Measurements from ENCODE around the gene ASB10.

The ASB10 gene

GRCh38 chr7:151139071-151139790 is 47.8 kb downstream of the ASB10 start:
- no peaks in the 10 kb centered on the region for H3K9me3 ChIP-seq (ENCODE audit: control insufficient read depth, insufficient read depth, low read length)
- H3K36me3 ChIP-seq (ENCODE audit: control insufficient read depth, insufficient read depth, low read length), result peaks cover 37% of the 10 kb centered on the region
- no peak overlapping the region for H3K27ac ChIP-seq (ENCODE audit: low read depth, low read length)
- H3K4me3 ChIP-seq (ENCODE audit: low read depth, low read length), result no peak overlapping the region
- H3K9ac ChIP-seq (ENCODE audit: low read depth, low read length), result no peak overlapping the region
- H3K27me3 ChIP-seq (ENCODE audit: control insufficient read depth, insufficient read depth, low read length), result peaks cover 3% of the 10 kb centered on the region; the same call in 1 of the 2 replicates
- H3K4me1 ChIP-seq (ENCODE audit: control insufficient read depth, insufficient read depth, low read length), result peaks cover 22% of the 10 kb centered on the region; the same call in 1 of the 2 replicates

GRCh38 chr7:151138153-151138851 is 48.7 kb downstream of the ASB10 start:
- Histone ChIP-seq H3K36me3 (ENCODE audit: control insufficient read depth, insufficient read depth, low read length) (peaks cover 31% of the 10 kb centered on the region), H3K27ac (ENCODE audit: low read depth, low read length) (no peak overlapping the region), H3K4me3 (ENCODE audit: low read depth, low read length) (no peak overlapping the region), H3K9ac (ENCODE audit: low read depth, low read length) (no peak overlapping the region), H3K27me3 (ENCODE audit: control insufficient read depth, insufficient read depth, low read length) (peaks cover 3% of the 10 kb centered on the region; the same call in 1 of the 2 replicates), H3K9me3 (ENCODE audit: control insufficient read depth, insufficient read depth, low read length) (no peaks in the 10 kb centered on the region), H3K4me1 (ENCODE audit: control insufficient read depth, insufficient read depth, low read length) (peaks cover 20% of the 10 kb centered on the region; the same call in 1 of the 2 replicates)

DNA sequence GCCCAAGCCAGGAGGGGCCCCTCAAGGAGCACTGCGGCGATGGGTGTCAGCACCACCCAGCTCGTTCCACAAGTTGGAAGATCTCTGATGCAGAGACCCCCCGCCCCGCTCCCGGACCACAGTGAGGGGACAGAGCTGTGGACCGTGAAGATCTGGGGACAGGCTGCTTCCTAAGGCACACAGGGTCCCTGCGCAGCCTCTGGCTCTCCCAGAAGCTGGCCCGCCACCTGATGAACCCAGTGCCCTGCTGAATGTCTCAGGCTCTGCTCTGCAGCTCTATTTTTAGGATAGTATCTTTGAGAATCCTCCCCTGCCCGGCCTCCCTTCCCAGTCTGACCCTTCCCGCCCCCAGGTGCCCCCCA is 49.3 kb downstream of the ASB10 start:
- Histone ChIP-seq H3K9me3 (ENCODE audit: control insufficient read depth, insufficient read depth, low read length) (no peaks in the 10 kb centered on the region), H3K4me3 (ENCODE audit: low read depth, low read length) (no peak overlapping the region), H3K4me1 (ENCODE audit: control insufficient read depth, insufficient read depth, low read length) (peaks cover 20% of the 10 kb centered on the region; the same call in 1 of the 2 replicates), H3K9ac (ENCODE audit: low read depth, low read length) (no peak overlapping the region), H3K27me3 (ENCODE audit: control insufficient read depth, insufficient read depth, low read length) (peaks cover 3% of the 10 kb centered on the region; the same call in 1 of the 2 replicates), H3K36me3 (ENCODE audit: control insufficient read depth, insufficient read depth, low read length) (peaks cover 28% of the 10 kb centered on the region; the same call in 1 of the 2 replicates), H3K27ac (ENCODE audit: low read depth, low read length) (no peak overlapping the region)

DNA sequence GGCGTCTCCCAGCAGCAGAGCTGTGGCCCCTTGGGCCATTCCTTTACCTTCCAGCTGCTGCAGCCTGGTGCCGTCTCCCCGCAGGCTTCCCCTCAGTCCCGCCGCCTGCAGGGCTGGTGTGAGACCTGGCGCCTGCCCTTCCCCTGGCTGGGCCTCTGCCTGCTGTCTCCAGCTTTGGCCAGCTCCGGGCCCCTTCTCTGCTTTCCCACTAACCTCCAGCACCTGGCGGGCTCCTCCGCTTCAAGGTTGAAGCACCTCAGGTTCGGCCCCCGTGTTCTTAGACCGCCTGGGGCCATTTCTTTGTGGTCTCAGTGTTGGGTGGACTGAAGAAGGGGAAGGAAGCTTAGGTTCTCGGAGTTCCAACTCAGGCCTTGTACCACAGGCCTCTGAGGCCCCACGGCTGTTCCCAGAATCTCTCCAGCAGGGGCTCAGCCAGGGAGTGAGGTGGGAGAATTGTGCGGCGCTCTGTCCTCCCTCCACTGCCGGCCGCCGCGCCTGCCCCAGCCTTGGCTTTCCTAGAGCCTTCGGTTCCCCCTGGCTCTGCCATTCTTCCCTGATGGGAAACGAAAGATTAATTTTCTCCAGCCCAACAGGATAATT is 49.9 kb downstream of the ASB10 start:
- Histone ChIP-seq H3K27me3 (ENCODE audit: control insufficient read depth, insufficient read depth, low read length) (peaks cover 3% of the 10 kb centered on the region; the same call in 1 of the 2 replicates), H3K27ac (ENCODE audit: low read depth, low read length) (no peak overlapping the region), H3K9me3 (ENCODE audit: control insufficient read depth, insufficient read depth, low read length) (no peaks in the 10 kb centered on the region), H3K9ac (ENCODE audit: low read depth, low read length) (no peak overlapping the region), H3K4me3 (ENCODE audit: low read depth, low read length) (no peak overlapping the region), H3K36me3 (ENCODE audit: control insufficient read depth, insufficient read depth, low read length) (peaks cover 31% of the 10 kb centered on the region; the same call in 1 of the 2 replicates), H3K4me1 (ENCODE audit: control insufficient read depth, insufficient read depth, low read length) (peaks cover 20% of the 10 kb centered on the region; the same call in 1 of the 2 replicates)

DNA sequence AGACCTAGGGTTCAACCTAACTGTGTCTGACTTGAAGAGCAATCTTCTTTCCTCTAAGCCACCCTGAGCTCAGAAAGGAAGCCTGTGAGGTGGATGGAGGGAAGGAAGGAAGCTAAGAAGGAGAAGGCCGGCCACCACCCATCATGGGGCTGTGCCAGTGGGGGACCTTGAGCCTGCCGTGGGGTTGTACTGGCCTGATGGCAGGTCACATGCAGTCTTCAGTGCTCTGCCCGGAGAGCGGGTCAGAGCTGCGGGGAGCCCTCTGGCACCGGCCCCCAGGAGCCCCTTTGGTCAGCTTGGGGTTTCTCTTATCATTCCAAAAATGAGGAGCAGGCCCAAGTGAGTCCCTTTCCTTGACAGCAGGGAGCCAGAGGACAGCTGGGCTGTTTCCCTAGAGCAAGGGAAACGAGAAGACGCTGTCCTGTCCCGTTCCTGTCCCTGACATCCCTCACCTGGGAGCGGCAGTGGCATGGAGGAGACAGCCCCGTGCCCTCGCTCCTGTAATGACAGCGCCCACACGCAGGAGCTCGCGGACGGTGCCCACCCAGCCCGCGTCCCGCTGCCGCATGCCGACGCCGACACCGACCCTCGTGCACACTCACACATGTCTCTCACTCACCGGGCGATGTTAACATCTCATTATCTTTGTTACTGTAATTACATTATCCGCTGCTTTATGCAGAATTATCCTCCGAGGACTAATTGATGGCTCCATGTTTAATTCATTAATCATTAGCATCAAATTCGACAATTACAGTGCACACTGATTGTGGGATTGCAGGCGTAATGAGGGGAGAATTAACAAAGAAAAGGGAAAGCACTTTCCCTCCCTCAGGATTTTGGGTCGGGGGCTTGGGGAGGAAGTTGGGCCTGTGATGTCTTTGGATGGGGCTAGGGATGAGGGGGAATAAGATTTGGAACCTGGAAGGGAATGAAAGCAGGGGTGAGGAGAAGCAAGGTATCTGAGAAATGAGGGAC is 50.9 kb downstream of the ASB10 start:
- H3K9me3 ChIP-seq (ENCODE audit: control insufficient read depth, insufficient read depth, low read length), result no peaks in the 10 kb centered on the region
- H3K4me3 ChIP-seq (ENCODE audit: low read depth, low read length), result no peak overlapping the region
- H3K27ac ChIP-seq (ENCODE audit: low read depth, low read length), result no peak overlapping the region
- no peak overlapping the region for H3K9ac ChIP-seq (ENCODE audit: low read depth, low read length)
- H3K27me3 ChIP-seq (ENCODE audit: control insufficient read depth, insufficient read depth, low read length), result peaks cover 3% of the 10 kb centered on the region; the same call in 1 of the 2 replicates
- peaks cover 31% of the 10 kb centered on the region; the same call in 1 of the 2 replicates for H3K36me3 ChIP-seq (ENCODE audit: control insufficient read depth, insufficient read depth, low read length)
- peaks cover 20% of the 10 kb centered on the region; the same call in 1 of the 2 replicates for H3K4me1 ChIP-seq (ENCODE audit: control insufficient read depth, insufficient read depth, low read length)

DNA sequence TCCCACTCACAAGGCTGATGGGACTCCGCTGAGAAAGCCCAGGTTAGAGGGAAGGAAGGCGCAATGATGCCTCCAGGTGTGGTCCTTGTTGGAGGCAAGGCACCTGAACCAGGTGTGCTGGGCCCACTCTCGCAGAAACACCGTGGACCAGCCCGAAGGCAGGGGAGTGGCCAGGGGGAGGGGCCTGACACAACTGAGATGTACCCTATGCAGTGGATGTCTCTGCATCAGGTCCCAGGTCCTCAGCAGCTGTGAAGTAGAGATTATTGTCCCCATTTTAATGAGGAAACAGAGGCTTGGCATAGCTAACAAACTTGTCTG is 51.6 kb downstream of the ASB10 start:
- Histone ChIP-seq H3K36me3 (ENCODE audit: control insufficient read depth, insufficient read depth, low read length) (peaks cover 29% of the 10 kb centered on the region; the same call in 1 of the 2 replicates), H3K27ac (ENCODE audit: low read depth, low read length) (no peak overlapping the region), H3K4me3 (ENCODE audit: low read depth, low read length) (no peak overlapping the region), H3K4me1 (ENCODE audit: control insufficient read depth, insufficient read depth, low read length) (peaks cover 20% of the 10 kb centered on the region; the same call in 1 of the 2 replicates), H3K9me3 (ENCODE audit: control insufficient read depth, insufficient read depth, low read length) (no peaks in the 10 kb centered on the region), H3K9ac (ENCODE audit: low read depth, low read length) (no peak overlapping the region), H3K27me3 (ENCODE audit: control insufficient read depth, insufficient read depth, low read length) (peaks cover 3% of the 10 kb centered on the region; the same call in 1 of the 2 replicates)

DNA sequence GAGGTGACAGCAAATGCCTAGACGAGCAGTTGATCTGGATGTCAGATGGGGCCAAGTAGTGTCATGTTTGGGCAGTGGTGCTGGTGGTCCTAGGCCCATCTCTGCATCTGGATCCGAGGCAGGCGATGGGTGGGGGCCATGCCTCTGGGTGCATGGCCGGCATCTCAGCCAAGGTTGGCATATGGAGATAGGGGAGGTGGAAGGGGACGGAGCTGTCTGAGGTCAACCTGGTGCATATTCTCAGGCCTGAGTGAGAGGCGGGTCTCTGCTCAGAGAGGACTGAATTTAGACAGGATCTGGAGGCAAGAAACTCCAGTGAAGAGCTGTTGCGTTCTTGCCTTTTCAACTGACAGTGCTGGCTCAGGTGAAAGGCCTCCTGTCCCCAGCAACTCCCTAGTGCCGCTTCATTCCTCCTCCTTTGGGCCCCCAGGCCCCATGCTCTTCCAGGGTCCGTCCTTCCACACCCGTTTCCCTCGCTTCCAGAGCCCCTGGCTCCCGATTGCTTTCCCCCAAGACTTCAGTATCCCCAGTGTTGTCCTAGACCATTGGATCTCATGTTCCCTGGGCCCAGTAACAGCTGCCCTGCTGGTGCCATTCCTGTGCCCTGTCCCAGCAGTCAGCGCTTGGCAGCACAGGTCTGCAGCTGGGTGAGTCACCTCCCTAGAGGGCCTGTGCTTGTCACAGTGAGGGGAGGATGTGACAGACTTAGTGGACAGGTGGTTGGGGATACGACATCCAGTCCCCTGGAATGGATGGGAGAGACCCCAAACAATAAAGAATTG is 52.1 kb downstream of the ASB10 start:
- peaks cover 20% of the 10 kb centered on the region; the same call in 1 of the 2 replicates for H3K4me1 ChIP-seq (ENCODE audit: control insufficient read depth, insufficient read depth, low read length)
- no peak overlapping the region for H3K27ac ChIP-seq (ENCODE audit: low read depth, low read length)
- no peak overlapping the region for H3K9ac ChIP-seq (ENCODE audit: low read depth, low read length)
- H3K36me3 ChIP-seq (ENCODE audit: control insufficient read depth, insufficient read depth, low read length), result peaks cover 34% of the 10 kb centered on the region
- H3K9me3 ChIP-seq (ENCODE audit: control insufficient read depth, insufficient read depth, low read length), result no peaks in the 10 kb centered on the region
- H3K4me3 ChIP-seq (ENCODE audit: low read depth, low read length), result no peak overlapping the region
- H3K27me3 ChIP-seq (ENCODE audit: control insufficient read depth, insufficient read depth, low read length), result peaks cover 3% of the 10 kb centered on the region; the same call in 1 of the 2 replicates

DNA sequence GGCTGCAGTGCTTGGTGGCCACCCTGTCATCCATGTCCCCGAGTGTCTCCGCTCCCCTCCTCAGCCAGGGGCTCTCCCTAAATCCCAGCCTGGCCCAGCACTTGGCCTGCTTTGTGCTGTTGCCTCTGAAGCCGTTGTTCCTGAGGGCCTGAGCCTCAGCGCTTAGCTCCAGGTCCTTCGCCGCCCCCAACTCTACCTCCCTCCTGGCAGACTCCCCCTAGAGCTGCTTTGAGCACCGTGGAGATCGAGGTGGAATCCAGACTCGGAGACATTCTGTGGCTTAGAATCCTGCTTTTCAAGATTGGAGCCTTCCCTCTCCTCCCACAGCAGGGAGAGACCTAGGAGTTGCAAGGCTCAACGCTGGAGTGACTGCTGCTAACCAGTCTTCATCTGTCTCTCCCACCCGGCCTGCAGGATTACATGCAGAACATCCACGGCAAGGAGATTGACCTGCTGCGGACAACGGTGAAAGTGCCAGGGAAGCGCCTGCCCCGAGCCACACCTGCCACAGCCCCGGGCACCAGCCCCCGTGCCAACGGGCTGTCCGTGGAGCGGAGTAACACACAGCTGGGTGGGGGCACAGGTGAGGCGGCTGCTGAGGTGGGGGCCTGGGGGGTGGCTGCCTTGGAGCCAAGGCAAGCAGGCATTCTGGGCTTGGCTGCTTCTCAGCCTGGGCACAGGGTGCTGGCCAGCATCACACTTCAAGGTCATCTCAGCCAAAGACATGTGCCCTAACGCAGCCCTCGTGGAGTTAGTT is 52.9 kb downstream of the ASB10 start:
- peaks cover 20% of the 10 kb centered on the region; the same call in 1 of the 2 replicates for H3K4me1 ChIP-seq (ENCODE audit: control insufficient read depth, insufficient read depth, low read length)
- H3K27ac ChIP-seq (ENCODE audit: low read depth, low read length), result no peak overlapping the region
- no peaks in the 10 kb centered on the region for H3K9me3 ChIP-seq (ENCODE audit: control insufficient read depth, insufficient read depth, low read length)
- H3K27me3 ChIP-seq (ENCODE audit: control insufficient read depth, insufficient read depth, low read length), result no peaks in the 10 kb centered on the region
- peaks cover 37% of the 10 kb centered on the region for H3K36me3 ChIP-seq (ENCODE audit: control insufficient read depth, insufficient read depth, low read length)
- H3K9ac ChIP-seq (ENCODE audit: low read depth, low read length), result no peak overlapping the region
- no peak overlapping the region for H3K4me3 ChIP-seq (ENCODE audit: low read depth, low read length)

DNA sequence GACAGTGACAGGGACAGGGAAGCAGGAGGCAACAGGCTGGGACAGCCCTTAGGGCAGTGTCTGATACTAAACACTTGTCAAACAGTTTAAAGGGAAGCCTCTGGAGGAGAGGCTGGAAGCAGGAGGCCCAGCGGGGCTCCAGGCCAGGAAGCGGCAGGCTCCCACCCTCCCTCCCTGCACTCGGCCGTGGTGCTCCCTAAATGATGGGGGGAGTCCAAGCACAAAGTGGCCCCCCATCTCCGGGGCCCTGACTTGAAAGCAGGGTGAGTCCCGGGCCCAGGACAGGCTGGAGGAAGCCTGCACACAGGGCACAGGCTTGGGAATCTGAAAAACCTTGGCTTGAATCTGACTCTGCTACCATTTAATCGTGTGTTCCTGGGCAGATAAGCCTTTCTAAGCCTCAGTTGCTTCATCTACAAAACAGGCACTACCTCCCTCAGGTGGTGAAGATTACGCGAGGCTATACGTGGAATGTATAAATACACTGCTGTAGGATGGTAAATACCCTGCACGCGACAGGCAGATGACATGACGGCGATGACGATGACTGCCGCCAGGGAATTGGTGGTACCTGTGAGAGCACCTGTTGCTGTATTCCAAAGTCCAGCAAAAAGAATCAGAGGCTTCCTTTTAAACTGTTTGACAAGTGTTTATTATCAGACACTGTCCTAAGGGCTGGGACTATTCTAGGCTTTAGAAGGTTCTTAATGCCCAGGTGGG is 53.6 kb downstream of the ASB10 start:
- no peak overlapping the region for H3K9ac ChIP-seq (ENCODE audit: low read depth, low read length)
- peaks cover 14% of the 10 kb centered on the region; the same call in 1 of the 2 replicates for H3K4me1 ChIP-seq (ENCODE audit: control insufficient read depth, insufficient read depth, low read length)
- H3K4me3 ChIP-seq (ENCODE audit: low read depth, low read length), result no peak overlapping the region
- H3K9me3 ChIP-seq (ENCODE audit: control insufficient read depth, insufficient read depth, low read length), result no peaks in the 10 kb centered on the region
- H3K36me3 ChIP-seq (ENCODE audit: control insufficient read depth, insufficient read depth, low read length), result peaks cover 43% of the 10 kb centered on the region
- no peak overlapping the region for H3K27ac ChIP-seq (ENCODE audit: low read depth, low read length)
- H3K27me3 ChIP-seq (ENCODE audit: control insufficient read depth, insufficient read depth, low read length), result no peaks in the 10 kb centered on the region

All from HUES48 (cell line).